ENCODE data around the gene SCAF8. TPM values are rescaled to one million over a fixed set of nuclear protein-coding genes. Genes with fewer than 3 reads are reported as not detected.
A peak's percentile ranks its signal among the peaks of the same experiment; 100 is the strongest.

The SCAF8 gene
- polyA plus RNA-seq, 1 of the 3 experiments (the other 2 are of a cell fraction), result 11.0 TPM

- H3K9ac ChIP-seq, result no peak overlapping the region
- peaks cover 4% of the 10 kb centered on the region; the same call in 1 of the 2 replicates for H4K20me1 ChIP-seq (ENCODE audit: insufficient read depth)
- ChIA-PET POLR2A (no interaction called here), CTCF (interaction anchor here (0.7 to 1.4 kb wide), 3 partner anchors 12 to 585 kb away, joined by 3 read pairs; no protein-coding TSS in a partner anchor)
- peaks cover 83 to 93% of the 10 kb centered on the region in 2 experiments for H3K36me3 ChIP-seq (replicated peaks in 1 of 2; ENCODE audit: control insufficient read depth in 1 of 2, insufficient read depth in 2 of 2, low read length in 1 of 2)
- DNase-seq, result no peak
- WGBS (ENCODE audit: low lambda C conversion rate), result 74% methylated on average over 1 of the region's 1 CpG
- H3K79me2 ChIP-seq (ENCODE audit: insufficient read depth), result peaks cover 50% of the 10 kb centered on the region
- no peaks in the 10 kb centered on the region for H3K9me3 ChIP-seq
- H3F3A ChIP-seq (replicated peaks; ENCODE audit: insufficient read depth), result peaks cover 4% of the 10 kb centered on the region
- H3K4me2 ChIP-seq, result no peak overlapping the region
- H3K4me1 ChIP-seq (ENCODE audit: control insufficient read depth in 1 of 2, insufficient read depth in 2 of 2, low read depth in 1 of 2, low read length in 1 of 2), result peaks cover 0 to 6% of the 10 kb centered on the region in 2 experiments; a peak in 3 of 4 replicates
- peak; percentile 57; the same call in 1 of the 2 replicates for TF ChIP-seq RCOR1 (IDR thresholded peaks at IDR 0.05; ENCODE audit: low read length)
- no peak for TF ChIP-seq GATA2 (CRISPR knock-in tag; IDR thresholded peaks at IDR 0.05)
- TF ChIP-seq USF2 (IDR thresholded peaks at IDR 0.05; ENCODE audit: borderline replicate concordance, low read depth, low read length), result no peak
- TF ChIP-seq EP300 (IDR thresholded peaks at IDR 0.05; ENCODE audit: borderline replicate concordance in 1 of 2, low read depth in 1 of 2, low read length in 1 of 2), result peak in 1 of 2 experiments; percentile 74; a peak in 1 of 4 replicates
- H3K27me3 ChIP-seq (ENCODE audit: insufficient read depth), result no peaks in the 10 kb centered on the region
- no peak overlapping the region for H2AFZ ChIP-seq (ENCODE audit: low read depth)
- H3K9me2 ChIP-seq, result no peaks in the 10 kb centered on the region
- H3K4me3 ChIP-seq (ENCODE audit: low read depth in 2 of 2, low read length in 1 of 2), result no peak overlapping the region
- H3K27ac ChIP-seq (ENCODE audit: low read depth in 2 of 2, low read length in 1 of 2), result peak overlapping the region; percentile 24 to 69; a peak in 2 of 4 replicates
Measured at GRCh38 chr6:154829970-154830369, 96.8 kb downstream of the SCAF8 start.

GRCh38 chr6:154830771-154831170 lies 97.6 kb downstream of the SCAF8 start:
- Histone ChIP-seq H3K4me3 (ENCODE audit: low read depth in 2 of 2, low read length in 1 of 2) (no peak overlapping the region), H2AFZ (ENCODE audit: low read depth) (no peak overlapping the region), H3K9me3 (no peaks in the 10 kb centered on the region), H3K4me1 (ENCODE audit: control insufficient read depth in 1 of 2, insufficient read depth in 2 of 2, low read depth in 1 of 2, low read length in 1 of 2) (peaks cover 0 to 6% of the 10 kb centered on the region in 2 experiments; a peak in 3 of 4 replicates), H3K36me3 (replicated peaks in 1 of 2; ENCODE audit: control insufficient read depth in 1 of 2, insufficient read depth in 2 of 2, low read length in 1 of 2) (peaks cover 78 to 88% of the 10 kb centered on the region in 2 experiments), H3F3A (replicated peaks; ENCODE audit: insufficient read depth) (peaks cover 4% of the 10 kb centered on the region), H4K20me1 (ENCODE audit: insufficient read depth) (peaks cover 9% of the 10 kb centered on the region; the same call in 1 of the 2 replicates), H3K27me3 (ENCODE audit: insufficient read depth) (no peaks in the 10 kb centered on the region), H3K9me2 (no peaks in the 10 kb centered on the region), H3K4me2 (no peak overlapping the region), H3K79me2 (ENCODE audit: insufficient read depth) (peaks cover 58% of the 10 kb centered on the region), H3K27ac (ENCODE audit: low read depth in 2 of 2, low read length in 1 of 2) (peak overlapping the region; percentile 24 to 69; a peak in 3 of 4 replicates), H3K9ac (no peak overlapping the region)
- TF ChIP-seq SMC3 (IDR thresholded peaks at IDR 0.05; ENCODE audit: low read depth, low read length) (no peak), EZH2phosphoT487 (IDR thresholded peaks at IDR 0.05; ENCODE audit: borderline replicate concordance, low read depth) (no peak), ZBTB33 (IDR thresholded peaks at IDR 0.05; ENCODE audit: borderline replicate concordance, low read depth) (no peak), IRF3 (IDR thresholded peaks at IDR 0.05; ENCODE audit: low read depth, low read length) (no peak), PBX3 (IDR thresholded peaks at IDR 0.05) (no peak), GATA2 (CRISPR knock-in tag; IDR thresholded peaks at IDR 0.05) (no peak), MXI1 (IDR thresholded peaks at IDR 0.05; ENCODE audit: low read depth, low read length) (no peak), NRF1 (IDR thresholded peaks at IDR 0.05; ENCODE audit: low read depth, low read length) (no peak), RAD21 (IDR thresholded peaks at IDR 0.05; ENCODE audit: low read length) (no peak), USF1 (IDR thresholded peaks at IDR 0.05; ENCODE audit: borderline replicate concordance, low read depth) (no peak), RCOR1 (IDR thresholded peaks at IDR 0.05; ENCODE audit: low read length) (no peak), FOXM1 (IDR thresholded peaks at IDR 0.05; ENCODE audit: low read depth) (no peak), FOSL2 (IDR thresholded peaks at IDR 0.05; ENCODE audit: borderline replicate concordance, low read depth) (no peak)
- POLR2A ChIA-PET, result no interaction called here
- CTCF ChIA-PET, result interaction anchor here (1.1 to 1.4 kb wide), 2 partner anchors 11 to 155 kb away, joined by 3 read pairs; no protein-coding TSS in a partner anchor
- WGBS (ENCODE audit: low lambda C conversion rate), result 97% methylated on average over 4 of the region's 4 CpGs
- DNase-seq, result no peak

All from SK-N-SH (cell line).